Amniotic epithelial cell (primary cell): ENCODE results near the gene CDC23.
"Not testable (repeated sequence)": the region's sequence is repeated elsewhere in the genome, so short reads cannot be mapped to it uniquely, and the experiment has no call there.

Source experiments
- DNase-seq: peaks from one replicate; pipeline ENCODE4 v3.0.0-alpha.2; 2010; ENCODE audit warnings: low read depth

CDC23 gene

GRCh38 chr5:138213161-138214029 is at the start of gene CDC23:
TSS of gene CDC23 (minus strand) at chr5:138213323. CDS start at chr5:138213312, 11 bp downstream.
- DNase-seq = peak; percentile 98

GRCh38 chr5:138258704-138259292 is 45.7 kb upstream of the CDC23 start:
- no peak for DNase-seq

GRCh38 chr5:138257583-138257982 is 44.5 kb upstream of the CDC23 start:
- no peak for DNase-seq

GRCh38 chr5:138252944-138253343 is 39.8 kb upstream of the CDC23 start:
- no peak for DNase-seq

GRCh38 chr5:138247800-138248199 is 34.7 kb upstream of the CDC23 start:
- DNase-seq = not testable (repeated sequence)

- DNase-seq = no peak
Observed at GRCh38 chr5:138246822-138247221, 33.7 kb upstream of the CDC23 start.

GRCh38 chr5:138246334-138246733 is 33.2 kb upstream of the CDC23 start:
- no peak for DNase-seq

- DNase-seq = no peak
Observed at GRCh38 chr5:138245717-138246116, 32.6 kb upstream of the CDC23 start.

GRCh38 chr5:138243794-138244193 is 30.7 kb upstream of the CDC23 start:
- no peak for DNase-seq

- DNase-seq = no peak
Observed at GRCh38 chr5:138241688-138242571, 28.8 kb upstream of the CDC23 start.

GRCh38 chr5:138240650-138241385 is 27.7 kb upstream of the CDC23 start:
- no peak for DNase-seq

- no peak for DNase-seq
Observed at GRCh38 chr5:138238034-138238433, 24.9 kb upstream of the CDC23 start.

- no peak for DNase-seq
Observed at GRCh38 chr5:138234651-138235050, 21.5 kb upstream of the CDC23 start.

- no peak for DNase-seq
Observed at GRCh38 chr5:138233280-138233679, 20.2 kb upstream of the CDC23 start.

- DNase-seq = peak; percentile 44
Observed at GRCh38 chr5:138230981-138231589, 18.0 kb upstream of the CDC23 start.

- peak; percentile 31 for DNase-seq
Observed at GRCh38 chr5:138230261-138230660, 17.1 kb upstream of the CDC23 start.

- DNase-seq = no peak
Observed at GRCh38 chr5:138229387-138229786, 16.3 kb upstream of the CDC23 start.

GRCh38 chr5:138226910-138227309 is 13.8 kb upstream of the CDC23 start:
- DNase-seq = no peak

- DNase-seq = no peak
Observed at GRCh38 chr5:138224712-138225111, 11.6 kb upstream of the CDC23 start.

GRCh38 chr5:138223532-138223931 is 10.4 kb upstream of the CDC23 start:
- DNase-seq = no peak

GRCh38 chr5:138216799-138217198 is 3.7 kb upstream of the CDC23 start:
- no peak for DNase-seq

- no peak for DNase-seq
Observed at GRCh38 chr5:138212828-138213160, 329 bp downstream of the CDC23 start.
